ENCODE measurements around the gene LBP.

LBP gene

DNA sequence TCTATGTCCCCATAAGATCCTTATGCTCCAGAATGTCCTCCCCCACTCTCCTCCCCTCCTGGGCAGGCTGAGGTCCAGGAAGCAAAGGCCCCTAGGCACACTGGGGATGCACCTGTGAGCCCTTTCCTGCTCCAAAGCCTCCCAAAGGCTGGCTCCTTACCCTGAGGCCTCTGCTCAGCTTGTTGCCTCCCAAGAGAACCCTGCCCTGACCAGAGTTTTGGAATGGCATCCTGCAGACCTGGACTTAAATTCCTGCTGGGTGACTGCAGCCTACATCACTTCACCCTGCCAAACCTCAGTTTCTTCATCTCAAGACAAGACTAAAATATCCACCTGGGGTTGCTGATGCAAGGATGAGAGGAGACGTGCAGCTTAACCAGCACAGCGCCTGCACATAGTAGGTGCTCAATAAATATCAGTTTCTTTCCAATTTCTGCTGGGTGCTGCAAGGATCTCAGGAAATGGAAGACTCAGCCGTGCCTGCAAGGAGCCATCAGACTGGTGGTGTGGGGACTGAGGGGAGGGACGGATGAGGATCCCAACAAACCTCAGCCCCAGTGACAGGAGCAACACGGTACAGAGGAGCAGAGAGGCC, 2.1 kb upstream of the LBP start:
- Histone ChIP-seq H3K27me3 (ENCODE audit: insufficient read depth, poor library complexity, severe bottlenecking) (no peaks in the 10 kb centered on the region), H3K9me3 (ENCODE audit: severe bottlenecking) (no peaks in the 10 kb centered on the region), H3K4me3 (ENCODE audit: severe bottlenecking) (no peak overlapping the region), H3K36me3 (ENCODE audit: low read depth) (no peaks in the 10 kb centered on the region), H3K4me1 (ENCODE audit: insufficient read depth, poor library complexity, severe bottlenecking) (no peaks in the 10 kb centered on the region), H3K27ac (ENCODE audit: poor library complexity, severe bottlenecking) (no peak overlapping the region)
- TF ChIP-seq, protein P1, sequence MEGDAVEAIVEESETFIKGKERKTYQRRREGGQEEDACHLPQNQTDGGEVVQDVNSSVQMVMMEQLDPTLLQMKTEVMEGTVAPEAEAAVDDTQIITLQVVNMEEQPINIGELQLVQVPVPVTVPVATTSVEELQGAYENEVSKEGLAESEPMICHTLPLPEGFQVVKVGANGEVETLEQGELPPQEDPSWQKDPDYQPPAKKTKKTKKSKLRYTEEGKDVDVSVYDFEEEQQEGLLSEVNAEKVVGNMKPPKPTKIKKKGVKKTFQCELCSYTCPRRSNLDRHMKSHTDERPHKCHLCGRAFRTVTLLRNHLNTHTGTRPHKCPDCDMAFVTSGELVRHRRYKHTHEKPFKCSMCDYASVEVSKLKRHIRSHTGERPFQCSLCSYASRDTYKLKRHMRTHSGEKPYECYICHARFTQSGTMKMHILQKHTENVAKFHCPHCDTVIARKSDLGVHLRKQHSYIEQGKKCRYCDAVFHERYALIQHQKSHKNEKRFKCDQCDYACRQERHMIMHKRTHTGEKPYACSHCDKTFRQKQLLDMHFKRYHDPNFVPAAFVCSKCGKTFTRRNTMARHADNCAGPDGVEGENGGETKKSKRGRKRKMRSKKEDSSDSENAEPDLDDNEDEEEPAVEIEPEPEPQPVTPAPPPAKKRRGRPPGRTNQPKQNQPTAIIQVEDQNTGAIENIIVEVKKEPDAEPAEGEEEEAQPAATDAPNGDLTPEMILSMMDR (IDR thresholded peaks at IDR 0.05; ENCODE audit: poor library complexity, severe bottlenecking), result no peak
- DNase-seq (ENCODE audit: low spot score), result no peak
- ATAC-seq (ENCODE audit: low read depth), result peak; percentile 26; the same call in 2 of the 3 replicates

DNA sequence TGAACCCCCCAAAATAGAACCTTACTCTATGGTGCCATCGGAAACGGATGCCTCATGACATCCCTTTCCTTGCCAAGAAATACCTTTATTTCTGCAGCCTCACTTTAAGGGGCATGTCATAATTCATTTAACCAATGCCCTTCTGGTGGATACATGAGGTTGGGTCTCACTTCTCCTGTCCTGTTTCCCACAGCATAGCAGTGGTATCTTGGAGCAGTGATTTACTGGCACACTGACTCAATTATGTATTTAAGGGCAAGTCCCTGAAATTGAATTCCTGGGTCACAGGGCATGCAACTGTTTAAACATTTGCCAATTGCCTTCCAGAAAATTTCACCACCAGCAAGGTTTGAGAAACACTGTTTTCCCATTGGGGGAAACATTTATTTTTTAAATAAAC, 639 bp upstream of the LBP start:
- Histone ChIP-seq H3K36me3 (ENCODE audit: low read depth) (no peaks in the 10 kb centered on the region), H3K4me1 (ENCODE audit: insufficient read depth, poor library complexity, severe bottlenecking) (no peaks in the 10 kb centered on the region), H3K9me3 (ENCODE audit: severe bottlenecking) (no peaks in the 10 kb centered on the region), H3K27me3 (ENCODE audit: insufficient read depth, poor library complexity, severe bottlenecking) (no peaks in the 10 kb centered on the region), H3K27ac (ENCODE audit: poor library complexity, severe bottlenecking) (no peak overlapping the region), H3K4me3 (ENCODE audit: severe bottlenecking) (no peak overlapping the region)
- DNase-seq (ENCODE audit: low spot score), result no peak
- TF ChIP-seq, protein P1 (IDR thresholded peaks at IDR 0.05; ENCODE audit: poor library complexity, severe bottlenecking), result no peak
- ATAC-seq (ENCODE audit: low read depth), result no peak

GRCh38 chr20:38346741-38347140, 459 bp downstream of the LBP start:
- ATAC-seq (ENCODE audit: low read depth) (no peak), DNase-seq (ENCODE audit: low spot score) (no peak)
- Histone ChIP-seq H3K36me3 (ENCODE audit: low read depth) (no peaks in the 10 kb centered on the region), H3K4me1 (ENCODE audit: insufficient read depth, poor library complexity, severe bottlenecking) (no peaks in the 10 kb centered on the region), H3K27me3 (ENCODE audit: insufficient read depth, poor library complexity, severe bottlenecking) (no peaks in the 10 kb centered on the region), H3K27ac (ENCODE audit: poor library complexity, severe bottlenecking) (no peak overlapping the region), H3K9me3 (ENCODE audit: severe bottlenecking) (no peaks in the 10 kb centered on the region), H3K4me3 (ENCODE audit: severe bottlenecking) (no peak overlapping the region)
- TF ChIP-seq, protein P1 (IDR thresholded peaks at IDR 0.05; ENCODE audit: poor library complexity, severe bottlenecking), result no peak

GRCh38 chr20:38349856-38350255, 3.6 kb downstream of the LBP start:
- no peak overlapping the region for H3K4me3 ChIP-seq (ENCODE audit: severe bottlenecking)
- H3K27ac ChIP-seq (ENCODE audit: poor library complexity, severe bottlenecking), result no peak overlapping the region
- H3K36me3 ChIP-seq (ENCODE audit: low read depth), result no peaks in the 10 kb centered on the region
- no peaks in the 10 kb centered on the region for H3K4me1 ChIP-seq (ENCODE audit: insufficient read depth, poor library complexity, severe bottlenecking)
- TF ChIP-seq, protein P1 (IDR thresholded peaks at IDR 0.05; ENCODE audit: poor library complexity, severe bottlenecking), result no peak
- H3K27me3 ChIP-seq (ENCODE audit: insufficient read depth, poor library complexity, severe bottlenecking), result no peaks in the 10 kb centered on the region
- H3K9me3 ChIP-seq (ENCODE audit: severe bottlenecking), result no peaks in the 10 kb centered on the region
- DNase-seq (ENCODE audit: low spot score), result no peak
- ATAC-seq (ENCODE audit: low read depth), result no peak
